ENCODE data around the gene DAB2IP.

DNA sequence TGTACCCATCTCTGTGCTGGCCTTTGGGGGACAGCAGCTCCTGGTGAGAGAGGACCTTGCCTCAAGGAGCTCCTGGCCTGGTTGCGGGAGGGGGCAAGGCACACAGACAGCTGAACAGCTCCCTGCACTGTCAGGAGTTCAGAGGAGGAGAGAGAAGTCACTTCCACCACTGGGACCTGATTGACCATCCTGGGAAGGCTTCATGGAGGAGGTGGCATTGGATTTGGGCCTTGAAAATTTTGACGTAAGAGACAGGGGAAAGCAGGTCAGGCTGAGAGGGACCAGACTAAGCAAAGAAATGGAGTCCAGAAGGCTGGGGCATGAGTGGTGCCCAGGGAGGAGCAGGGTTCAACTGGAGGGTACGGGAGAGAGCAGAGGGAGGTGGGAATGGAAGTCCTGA is 20.3 kb upstream of the DAB2IP start:
- TF ChIP-seq, protein P1, sequence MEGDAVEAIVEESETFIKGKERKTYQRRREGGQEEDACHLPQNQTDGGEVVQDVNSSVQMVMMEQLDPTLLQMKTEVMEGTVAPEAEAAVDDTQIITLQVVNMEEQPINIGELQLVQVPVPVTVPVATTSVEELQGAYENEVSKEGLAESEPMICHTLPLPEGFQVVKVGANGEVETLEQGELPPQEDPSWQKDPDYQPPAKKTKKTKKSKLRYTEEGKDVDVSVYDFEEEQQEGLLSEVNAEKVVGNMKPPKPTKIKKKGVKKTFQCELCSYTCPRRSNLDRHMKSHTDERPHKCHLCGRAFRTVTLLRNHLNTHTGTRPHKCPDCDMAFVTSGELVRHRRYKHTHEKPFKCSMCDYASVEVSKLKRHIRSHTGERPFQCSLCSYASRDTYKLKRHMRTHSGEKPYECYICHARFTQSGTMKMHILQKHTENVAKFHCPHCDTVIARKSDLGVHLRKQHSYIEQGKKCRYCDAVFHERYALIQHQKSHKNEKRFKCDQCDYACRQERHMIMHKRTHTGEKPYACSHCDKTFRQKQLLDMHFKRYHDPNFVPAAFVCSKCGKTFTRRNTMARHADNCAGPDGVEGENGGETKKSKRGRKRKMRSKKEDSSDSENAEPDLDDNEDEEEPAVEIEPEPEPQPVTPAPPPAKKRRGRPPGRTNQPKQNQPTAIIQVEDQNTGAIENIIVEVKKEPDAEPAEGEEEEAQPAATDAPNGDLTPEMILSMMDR (optimal IDR thresholded peaks at IDR 0.05 in 1 of 3, IDR thresholded peaks at IDR 0.05 in 1 of 3, conservative IDR thresholded peaks at IDR 0.05 in 1 of 3; ENCODE audit: extremely low read depth in 1 of 3, insufficient read depth in 2 of 3, low read length in 3 of 3), result no peak
- TF ChIP-seq EZH2 (IDR thresholded peaks at IDR 0.05; ENCODE audit: low read length), result no peak
